K562 (cell line): ENCODE results near the gene BCL2L12. TPM values are rescaled to one million over a fixed set of nuclear protein-coding genes. Genes with fewer than 3 reads are reported as not detected.
A peak's percentile ranks its signal among the peaks of the same experiment; 100 is the strongest.

Experiments
- ATAC-seq: fragments of 200-7000 bp; cut with Tn5 transposase; 3 replicates; pipeline ENCODE4 v1.9.1; 2020; ENCODE audit warnings: moderate library complexity
- BruUV-seq: library from RNA; stranded (reverse); fragments of 400-500 nt; replicated peaks from 2 replicates; lab custom pipeline; 2021; lab: Mats Ljungman, UMichigan
- CTCF ChIA-PET: fragments of 300-600 bp; formaldehyde crosslinking; extraction: SDS; loops from one replicate; lab custom pipeline; 2021; ENCODE audit warnings: low intra/inter-chr PET ratio; lab: Yijun Ruan, JAX
- POLR2A ChIA-PET: fragments of 300-600, 350-650 bp; sonication (Branson Sonifier 250); formaldehyde crosslinking; extraction: SDS; loops from one replicate; lab custom pipeline; 2021; ENCODE audit warnings: antibody characterized with exemption, inconsistent platforms; lab: Yijun Ruan, JAX
- DNase-seq, 4 experiments: peaks; one replicate each; pipeline versions ENCODE4 v3.0.0 to v3.0.0-alpha.2; 2011 to 2018; ENCODE audit warnings: low spot score in 3 of 4, mixed read lengths in 3 of 4; ENCODE audit errors: extremely low read depth in 1 of 4
- FAIRE-seq: peaks from 2 replicates; lab custom pipeline; 2011; peaks lifted over from hg19 to GRCh38; lab: Jason Lieb, UNC
- H2AFZ ChIP-seq: 2 replicates; pipeline ENCODE4 v1.6.0; 2011; ENCODE audit warnings: low read depth, low read length, control low read depth, inconsistent platforms
- H3K27ac ChIP-seq: fragments of 200-600 bp; 3 replicates; pipeline ENCODE4 v1.8.0; 2011; ENCODE audit warnings: low read depth, mild to moderate bottlenecking, control low read depth, inconsistent platforms, low read length, moderate library complexity, mixed read lengths; ENCODE audit errors: extremely low read depth
- H3K27me3 ChIP-seq, 2 experiments: fragments of 300-600 bp in 1 of 2; 2 replicates in 1 of 2; 3 replicates in 1 of 2; pipeline versions ENCODE4 v1.6.0 to v1.8.0; 2011; ENCODE audit warnings: inconsistent platforms in 2 of 2, low read length in 2 of 2, mild to moderate bottlenecking in 1 of 2, mixed read lengths in 1 of 2, moderate library complexity in 1 of 2; ENCODE audit not compliant: control insufficient read depth in 2 of 2, insufficient read depth in 2 of 2
- H3K36me3 ChIP-seq: fragments of 300-600 bp; 3 replicates; pipeline ENCODE4 v1.8.0; 2011; ENCODE audit warnings: mild to moderate bottlenecking, low read length, inconsistent platforms; ENCODE audit not compliant: control insufficient read depth, insufficient read depth
- H3K4me1 ChIP-seq, 2 experiments: fragments of 200-600 bp in 1 of 2; replicated peaks in 1 of 2; 2 replicates in 1 of 2; 3 replicates in 1 of 2; pipeline versions ENCODE4 v1.5.1 to v1.8.0; 2011; ENCODE audit warnings: inconsistent platforms in 2 of 2, low read length in 2 of 2, mild to moderate bottlenecking in 1 of 2, mixed read lengths in 1 of 2, moderate library complexity in 1 of 2; ENCODE audit not compliant: control insufficient read depth in 2 of 2, insufficient read depth in 2 of 2
- H3K4me2 ChIP-seq: 2 replicates; pipeline ENCODE4 v1.6.1; 2011; ENCODE audit warnings: low read length, control low read depth, inconsistent platforms, mixed read lengths; ENCODE audit not compliant: insufficient read depth
- H3K4me3 ChIP-seq: fragments of 200-600 bp; sonication (generic), shearing (Covaris generic); 2 replicates; pipeline ENCODE4 v1.5.1; 2016; ENCODE audit warnings: control low read depth, inconsistent platforms
- H3K79me2 ChIP-seq: fragments of 200-600 bp; 3 replicates; pipeline ENCODE4 v1.8.0; 2011; ENCODE audit warnings: low read length, inconsistent platforms; ENCODE audit not compliant: control insufficient read depth, insufficient read depth
- H3K9ac ChIP-seq, 2 experiments: 2 replicates each; pipeline versions ENCODE4 v1.6.0 to v1.6.1; 2011; ENCODE audit warnings: low read depth in 2 of 2, low read length in 2 of 2, control low read depth in 1 of 2, inconsistent platforms in 1 of 2, mild to moderate bottlenecking in 1 of 2, mixed read lengths in 1 of 2; ENCODE audit not compliant: insufficient read depth in 1 of 2
- H3K9me1 ChIP-seq: one replicate; pipeline ENCODE4 v1.6.0; 2011; ENCODE audit warnings: inconsistent platforms, mild to moderate bottlenecking, low read length, moderate library complexity; ENCODE audit not compliant: control insufficient read depth, insufficient read depth
- H3K9me3 ChIP-seq: replicated peaks from 2 replicates; pipeline ENCODE4 v1.5.1; 2011; ENCODE audit warnings: low read depth, low read length, inconsistent platforms; ENCODE audit not compliant: control insufficient read depth, insufficient read depth
- H4K20me1 ChIP-seq: replicated peaks from 2 replicates; pipeline ENCODE4 v1.6.1; 2011; ENCODE audit warnings: low read length, inconsistent platforms, mixed read lengths; ENCODE audit not compliant: control insufficient read depth, insufficient read depth
- GTF2E2 ChIP-seq: fragments of 200-800 bp; sonication (Bioruptor generic); IDR thresholded peaks from 2 replicates; pipeline ENCODE4 v1.6.1; 2016; ENCODE audit warnings: missing genetic modification characterization, missing compliant biosample characterization
- POLR2G ChIP-seq: fragments of 200-400 bp; formaldehyde crosslinking; IDR thresholded peaks from 2 replicates; pipeline ENCODE4 v1.6.1; 2017; ENCODE audit warnings: low read depth, mild to moderate bottlenecking, antibody characterized with exemption, low read length, moderate library complexity
- YY1 ChIP-seq, 3 experiments: IDR thresholded peaks; 2 replicates each; pipeline ENCODE4 v1.6.1; 2011; ENCODE audit warnings: low read length in 2 of 3, mild to moderate bottlenecking in 2 of 3, moderate library complexity in 2 of 3, borderline replicate concordance in 1 of 3, control low read depth in 1 of 3, low read depth in 1 of 3; ENCODE audit not compliant: insufficient read depth in 3 of 3, insufficient replicate concordance in 2 of 3, control insufficient read depth in 1 of 3, insufficient read length in 1 of 3; ENCODE audit errors: extremely low read depth in 1 of 3
- WGBS: fragments of 100-300 bp; shearing (Covaris generic); methylation state at CpG from one replicate; pipeline ENCODE4 v1.1.6; 2016; ENCODE audit warnings: low coverage, mixed read lengths; ENCODE audit not compliant: insufficient coverage; ENCODE audit errors: missing lambda C conversion rate; 5-methylcytosine and 5-hydroxymethylcytosine counted together
- in situ Hi-C: fragments of 300-500 bp; cut with MboI; formaldehyde crosslinking; loops from 4 replicates; pipeline ENCODE4 v1.15.0; 2018; ENCODE audit warnings: inconsistent platforms, mixed read lengths
- intact Hi-C: fragments of 100-400 bp; cut with micrococcal nuclease; formaldehyde crosslinking; loops from 2 replicates; pipeline ENCODE4 v1.14.2; 2022
- polyA plus RNA-seq, 8 experiments: library from polyadenylated mRNA; depleted of rRNA in 4 of 8; stranded (reverse) in 5 of 8; unstranded in 3 of 8; fragments of >200 nt; fragmentation: Nextera tagmentation in 2 of 8; fragmentation: Illumina TruSeq in 1 of 8; extraction: Ambion mirVana in 2 of 8; extraction: Trizol in 1 of 8; gene quantifications; 2 replicates each; pipeline versions ENCODE4 v1.2.1 to v1.2.3, GENCODE V29; 2011 to 2014; ENCODE audit warnings: inconsistent platforms in 1 of 8, missing spikeins in 1 of 8
- total RNA-seq, 7 experiments: library from RNA; depleted of rRNA in 6 of 7; stranded (reverse); fragments of >200 nt in 6 of 7; fragmentation: Illumina TruSeq in 2 of 7; extraction: Trizol in 2 of 7; gene quantifications; 2 replicates each; pipeline versions ENCODE4 v1.2.1 to v1.2.3, GENCODE V29; 2011 to 2021; ENCODE audit warnings: low replicate concordance in 1 of 7

The BCL2L12 gene
- total and polyA plus RNA-seq, 9 of the 15 experiments (the other 6 are each of a cell fraction or from before 2014, with no cell fraction given), result 7.4 to 263 (median 81.2) TPM

DNA sequence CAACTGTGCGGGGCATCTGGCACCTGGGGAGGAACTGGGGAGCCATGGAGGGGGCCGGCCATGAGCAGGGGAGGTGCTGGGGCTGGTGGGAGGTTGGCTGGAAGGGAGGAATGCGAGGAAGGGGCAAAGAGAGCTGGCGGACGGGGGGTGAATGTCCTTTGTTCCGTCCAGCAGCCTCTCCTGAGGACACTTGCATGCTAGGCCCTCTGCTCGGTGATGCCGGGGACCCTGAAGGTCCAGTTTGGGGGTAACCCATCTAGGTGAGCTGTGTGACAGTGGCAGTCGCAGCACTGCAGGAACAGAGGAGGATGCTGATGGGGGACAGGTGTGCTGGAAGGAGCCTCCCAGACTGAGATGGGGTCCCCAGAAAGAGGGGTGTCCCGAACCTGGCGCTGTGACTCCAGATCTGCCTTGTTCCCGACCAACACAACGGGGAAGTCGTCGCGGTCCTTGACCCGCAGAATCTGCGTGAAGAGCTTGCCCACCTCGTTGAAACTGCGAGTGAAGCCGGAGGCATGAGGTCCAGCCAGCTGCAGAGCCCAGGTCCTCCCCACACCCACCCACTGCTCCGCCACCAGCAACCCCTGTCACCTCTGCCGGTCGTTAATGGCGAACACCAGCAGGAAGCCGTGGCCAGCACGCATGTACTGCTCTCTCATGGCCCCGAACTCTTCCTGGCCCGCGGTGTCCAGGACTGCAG lies 29.4 kb upstream of the BCL2L12 start:
- no peak for DNase-seq
- ChIA-PET CTCF (no interaction called here), POLR2A (interaction anchor here (0.6 kb wide), 1 partner anchor 40 kb away, joined by 3 read pairs; no protein-coding TSS in a partner anchor)
- no peaks in the 10 kb centered on the region for H3K9me3 ChIP-seq
- H3K79me2 ChIP-seq, result peaks cover 7% of the 10 kb centered on the region; the same call in 2 of the 3 replicates
- in situ Hi-C loops (no loop called here), intact Hi-C loops (no loop called here)
- H3K4me3 ChIP-seq, result no peak overlapping the region
- H3K27me3 ChIP-seq, result no peaks in the 10 kb centered on the region
- H3K9me1 ChIP-seq, result no peaks in the 10 kb centered on the region
- H2AFZ ChIP-seq, result no peak overlapping the region
- H3K9ac ChIP-seq, result peak overlapping the region in 1 of 2 experiments; percentile 73; a peak in 2 of 4 replicates
- ATAC-seq, result no peak
- no peak for FAIRE-seq
- peak; percentile 46; the same call in 1 of the 2 replicates for TF ChIP-seq POLR2G
- TF ChIP-seq YY1 (IDR thresholded peaks at IDR 0.05; ENCODE audit: borderline replicate concordance in 1 of 3, control insufficient read depth in 1 of 3, extremely low read depth in 1 of 3, insufficient read depth in 3 of 3, insufficient read length in 1 of 3, insufficient replicate concordance in 2 of 3, low read depth in 1 of 3, low read length in 2 of 3), result peak in 1 of 3 experiments; percentile 40
- TF ChIP-seq GTF2E2 (tag), result no peak
- TF ChIP-seq, all 486 proteins: peak for 2
- no peaks in the 10 kb centered on the region for H3K36me3 ChIP-seq
- H3K27ac ChIP-seq, result no peak overlapping the region
- no peak overlapping the region for H3K4me2 ChIP-seq
- peaks cover 12 to 50% of the 10 kb centered on the region in 2 experiments for H3K4me1 ChIP-seq
- WGBS, result 71% methylated on average over 18 of the region's 30 CpGs
- H4K20me1 ChIP-seq, result no peaks in the 10 kb centered on the region
- BruUV-seq, result no TSS peak
